Measurements from ENCODE around the gene MICAL2. TPM values are rescaled to one million over a fixed set of nuclear protein-coding genes. Genes with fewer than 3 reads are reported as not detected.

The MICAL2 gene
- polyA plus RNA-seq, 1 experiment, result 135 TPM

- H3K4me3 ChIP-seq (ENCODE audit: low read depth, low read length), result no peak overlapping the region
- H3K27me3 ChIP-seq (ENCODE audit: control insufficient read depth, insufficient read depth, low read length), result no peaks in the 10 kb centered on the region
- TF ChIP-seq CTCF (IDR thresholded peaks at IDR 0.05; ENCODE audit: insufficient read depth, low read depth, low read length), result no peak
- no peak for DNase-seq (ENCODE audit: low read depth)
- CTCF ChIA-PET, result interaction anchor here (1.3 to 1.8 kb wide), 2 partner anchors 30 to 76 kb away, joined by 3 to 9 read pairs; no protein-coding TSS in a partner anchor
- H3K36me3 ChIP-seq (ENCODE audit: control insufficient read depth, insufficient read depth, low read length), result peaks cover 3% of the 10 kb centered on the region
- POLR2A ChIA-PET, result no interaction called here
Observed at GRCh38 chr11:12160231-12160630, 49.8 kb downstream of the MICAL2 start.

GRCh38 chr11:12160680-12161079, 50.3 kb downstream of the MICAL2 start:
- Histone ChIP-seq H3K27me3 (ENCODE audit: control insufficient read depth, insufficient read depth, low read length) (no peaks in the 10 kb centered on the region), H3K36me3 (ENCODE audit: control insufficient read depth, insufficient read depth, low read length) (peaks cover 3% of the 10 kb centered on the region), H3K4me3 (ENCODE audit: low read depth, low read length) (no peak overlapping the region)
- TF ChIP-seq CTCF (IDR thresholded peaks at IDR 0.05; ENCODE audit: insufficient read depth, low read depth, low read length), result no peak
- POLR2A ChIA-PET, result interaction anchor here (0.6 kb wide), 1 partner anchor 94 kb away, joined by 3 read pairs; no protein-coding TSS in a partner anchor
- CTCF ChIA-PET, result interaction anchor here (1.0 to 3.1 kb wide), 3 partner anchors 21 to 113 kb away, joined by 4 to 8 read pairs (median 5); no protein-coding TSS in a partner anchor
- DNase-seq (ENCODE audit: low read depth), result no peak

GRCh38 chr11:12161137-12161536, 50.7 kb downstream of the MICAL2 start:
- H3K27me3 ChIP-seq (ENCODE audit: control insufficient read depth, insufficient read depth, low read length), result no peaks in the 10 kb centered on the region
- POLR2A ChIA-PET, result interaction anchor here (0.6 kb wide), 1 partner anchor 94 kb away, joined by 3 read pairs; no protein-coding TSS in a partner anchor
- no peak for TF ChIP-seq CTCF (IDR thresholded peaks at IDR 0.05; ENCODE audit: insufficient read depth, low read depth, low read length)
- DNase-seq (ENCODE audit: low read depth), result no peak
- CTCF ChIA-PET, result interaction anchor here (1.0 to 3.1 kb wide), 4 partner anchors 20 to 114 kb away, joined by 4 to 8 read pairs (median 6); no protein-coding TSS in a partner anchor
- no peak overlapping the region for H3K4me3 ChIP-seq (ENCODE audit: low read depth, low read length)
- H3K36me3 ChIP-seq (ENCODE audit: control insufficient read depth, insufficient read depth, low read length), result peaks cover 3% of the 10 kb centered on the region

GRCh38 chr11:12161603-12162350, 51.4 kb downstream of the MICAL2 start:
- TF ChIP-seq CTCF (IDR thresholded peaks at IDR 0.05; ENCODE audit: insufficient read depth, low read depth, low read length), result no peak
- CTCF ChIA-PET, result interaction anchor here (0.6 to 3.1 kb wide), 7 partner anchors 20 to 502 kb away, joined by 3 to 8 read pairs (median 4); no protein-coding TSS in a partner anchor
- Histone ChIP-seq H3K36me3 (ENCODE audit: control insufficient read depth, insufficient read depth, low read length) (peaks cover 3% of the 10 kb centered on the region), H3K4me3 (ENCODE audit: low read depth, low read length) (no peak overlapping the region), H3K27me3 (ENCODE audit: control insufficient read depth, insufficient read depth, low read length) (no peaks in the 10 kb centered on the region)
- POLR2A ChIA-PET, result no interaction called here
- DNase-seq (ENCODE audit: low read depth), result no peak

- TF ChIP-seq CTCF (IDR thresholded peaks at IDR 0.05; ENCODE audit: insufficient read depth, low read depth, low read length), result no peak
- Histone ChIP-seq H3K4me3 (ENCODE audit: low read depth, low read length) (no peak overlapping the region), H3K27me3 (ENCODE audit: control insufficient read depth, insufficient read depth, low read length) (no peaks in the 10 kb centered on the region), H3K36me3 (ENCODE audit: control insufficient read depth, insufficient read depth, low read length) (peaks cover 3% of the 10 kb centered on the region)
- CTCF ChIA-PET, result interaction anchor here (0.6 to 3.1 kb wide), 7 partner anchors 12 to 501 kb away, joined by 3 to 8 read pairs (median 5); no protein-coding TSS in a partner anchor
- DNase-seq (ENCODE audit: low read depth), result no peak
- POLR2A ChIA-PET, result no interaction called here
Observed at GRCh38 chr11:12162652-12163051, 52.3 kb downstream of the MICAL2 start.

Measured in BJ (cell line).